ENCODE measurements around the gene LRRC8A.
"Not testable (repeated sequence)": the region's sequence is repeated elsewhere in the genome, so short reads cannot be mapped to it uniquely, and the experiment has no call there.

The LRRC8A gene

DNA sequence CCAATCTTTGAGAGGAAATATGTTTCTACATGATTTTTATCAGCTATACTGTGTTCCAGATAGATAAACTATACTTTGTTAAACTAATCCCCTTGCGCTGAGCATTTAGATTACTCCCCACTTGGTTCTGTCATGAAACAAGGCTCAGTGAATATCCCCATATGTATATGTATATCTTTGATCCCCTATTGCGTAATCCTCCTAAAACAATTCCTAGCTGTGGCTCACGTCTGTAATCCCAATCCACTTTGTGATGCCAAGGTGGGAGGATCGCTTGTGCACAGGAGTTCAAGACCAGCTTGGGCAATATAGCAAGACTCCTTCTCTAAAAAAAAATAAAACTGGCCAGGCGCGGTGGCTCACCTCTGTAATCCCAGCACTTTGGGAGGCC, 41.6 kb downstream of the LRRC8A start:
- DNase-seq = no peak

DNA sequence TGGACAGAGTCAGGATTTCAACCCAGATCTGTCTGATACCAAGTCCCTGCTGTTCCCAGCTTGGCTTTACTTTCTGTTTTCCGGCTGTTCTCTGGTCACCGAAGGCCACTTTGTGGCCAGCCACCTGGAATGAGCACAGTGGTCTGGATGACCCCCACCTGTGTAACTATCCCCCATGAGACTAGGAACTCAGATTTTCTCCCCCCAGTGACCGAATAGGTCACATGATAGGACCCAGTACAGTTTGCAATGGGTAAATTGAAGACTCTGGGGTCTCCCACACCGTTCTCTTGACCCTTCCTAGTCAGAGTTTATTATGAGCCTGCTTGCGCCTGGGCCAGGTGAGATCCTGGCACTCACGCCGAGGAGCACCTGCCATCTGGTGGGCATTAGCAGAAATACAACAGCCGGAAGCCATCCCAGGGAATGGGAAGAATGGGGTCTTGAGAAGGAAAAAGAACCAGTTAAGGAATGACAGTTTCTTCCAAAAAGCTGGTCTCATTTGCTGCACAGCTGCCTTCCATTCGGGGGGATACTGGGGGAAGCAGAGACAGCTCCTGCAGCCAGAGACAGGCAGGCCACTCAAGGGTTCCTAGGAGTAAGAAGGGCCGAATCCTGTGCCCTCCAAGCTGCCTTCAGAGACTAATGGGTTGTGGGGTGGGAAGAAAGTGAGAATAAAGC, 45.9 kb downstream of the LRRC8A start:
- DNase-seq = no peak

- DNase-seq = no peak
Observed at GRCh38 chr9:128928624-128929023, 46.7 kb downstream of the LRRC8A start.

DNA sequence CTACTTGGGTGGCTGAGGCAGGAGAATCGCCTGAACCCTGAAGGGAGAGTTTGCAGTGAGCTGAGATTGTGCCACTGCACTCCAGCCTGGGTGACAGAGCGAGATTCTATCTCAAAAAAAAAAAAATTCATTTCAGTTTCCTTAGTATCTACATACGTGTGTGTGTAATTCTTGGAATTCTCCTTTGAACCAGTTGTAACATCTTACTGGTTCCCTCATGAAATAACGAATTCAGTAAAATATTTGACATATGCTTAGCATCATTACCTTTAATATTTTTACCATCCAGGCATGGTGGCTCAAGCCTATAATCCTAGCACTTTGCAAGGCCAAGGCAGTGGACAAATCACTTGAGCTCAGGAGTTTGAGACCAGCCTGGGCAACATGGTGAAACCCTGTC, 47.6 kb downstream of the LRRC8A start:
- no peak for DNase-seq

GRCh38 chr9:128933731-128934130, 51.8 kb downstream of the LRRC8A start:
- no peak for DNase-seq

DNA sequence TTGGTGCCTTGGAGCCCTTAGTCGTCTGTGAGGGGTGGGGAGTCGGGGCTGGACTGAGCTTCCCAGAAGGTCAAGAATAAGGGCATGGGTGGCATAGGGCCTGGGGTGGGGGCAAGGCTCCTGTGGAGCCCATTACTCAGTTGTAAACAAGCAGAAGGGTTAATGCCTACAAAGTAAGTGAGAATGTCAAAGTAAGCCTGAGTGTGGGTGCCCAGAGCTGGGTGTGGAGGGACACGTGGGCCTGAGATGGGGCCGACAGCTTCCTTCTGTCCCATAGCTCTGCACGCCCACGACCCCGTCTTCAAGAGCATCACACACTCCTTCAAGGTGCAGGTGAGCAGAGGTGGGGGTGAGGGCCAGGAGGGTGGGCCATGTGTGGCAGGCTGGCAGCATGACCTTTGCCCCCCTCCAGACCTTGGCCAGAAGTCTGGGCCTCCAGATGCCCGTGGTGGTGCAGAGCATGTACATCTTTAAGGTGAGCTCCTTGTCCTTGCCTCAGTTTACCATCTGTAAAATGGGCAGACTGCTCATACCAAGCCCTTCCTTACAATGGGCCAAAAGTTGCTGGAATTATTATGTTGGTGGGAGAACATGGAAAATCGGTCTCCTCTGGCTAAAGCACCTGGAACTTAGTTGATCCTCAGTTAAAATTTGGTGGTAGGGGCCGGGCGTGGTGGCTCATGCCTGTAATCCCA, 54.4 kb downstream of the LRRC8A start:
- DNase-seq = no peak

DNA sequence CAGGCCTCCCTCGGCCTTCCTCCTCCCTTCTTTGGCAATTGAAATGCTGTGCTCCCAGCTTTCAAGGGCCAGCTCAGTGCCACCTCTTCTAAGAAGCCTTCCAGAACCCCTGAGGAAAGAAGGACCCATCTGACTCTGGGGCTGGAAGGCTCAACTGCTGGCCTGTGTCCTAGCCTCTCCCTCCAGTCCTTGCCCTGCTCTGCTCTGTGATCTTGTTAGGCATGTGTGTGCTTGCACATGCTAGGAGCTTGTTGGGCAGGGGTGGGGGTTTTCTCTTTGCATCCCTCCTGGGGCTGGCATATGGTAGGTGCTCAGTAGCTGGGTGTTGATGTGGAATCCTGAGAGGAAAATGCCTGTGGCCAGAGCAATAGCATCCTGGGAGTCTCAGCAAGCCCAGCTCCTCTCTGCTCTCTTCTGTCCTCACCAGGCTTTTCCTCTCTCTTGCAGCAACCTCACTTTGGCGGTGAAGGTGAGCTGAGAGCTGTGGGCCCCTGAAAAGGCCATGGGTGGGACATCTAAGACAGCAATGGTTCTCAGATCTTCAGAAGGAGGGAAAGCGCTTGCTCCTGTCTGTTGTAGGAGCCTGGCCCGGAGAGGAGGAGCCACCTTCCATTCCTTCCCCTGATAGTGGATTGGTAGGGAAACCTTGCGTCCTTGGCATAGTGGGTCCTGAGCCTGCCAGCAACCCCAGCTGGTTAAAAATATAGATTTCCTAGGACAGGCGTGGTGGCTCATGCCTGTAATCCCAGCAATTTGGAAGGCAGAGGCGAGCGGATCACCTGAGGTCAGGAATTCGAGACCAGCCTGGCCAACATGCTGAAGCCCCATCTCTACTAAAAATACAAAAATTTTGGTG, 55.6 kb downstream of the LRRC8A start:
- no peak for DNase-seq

DNA sequence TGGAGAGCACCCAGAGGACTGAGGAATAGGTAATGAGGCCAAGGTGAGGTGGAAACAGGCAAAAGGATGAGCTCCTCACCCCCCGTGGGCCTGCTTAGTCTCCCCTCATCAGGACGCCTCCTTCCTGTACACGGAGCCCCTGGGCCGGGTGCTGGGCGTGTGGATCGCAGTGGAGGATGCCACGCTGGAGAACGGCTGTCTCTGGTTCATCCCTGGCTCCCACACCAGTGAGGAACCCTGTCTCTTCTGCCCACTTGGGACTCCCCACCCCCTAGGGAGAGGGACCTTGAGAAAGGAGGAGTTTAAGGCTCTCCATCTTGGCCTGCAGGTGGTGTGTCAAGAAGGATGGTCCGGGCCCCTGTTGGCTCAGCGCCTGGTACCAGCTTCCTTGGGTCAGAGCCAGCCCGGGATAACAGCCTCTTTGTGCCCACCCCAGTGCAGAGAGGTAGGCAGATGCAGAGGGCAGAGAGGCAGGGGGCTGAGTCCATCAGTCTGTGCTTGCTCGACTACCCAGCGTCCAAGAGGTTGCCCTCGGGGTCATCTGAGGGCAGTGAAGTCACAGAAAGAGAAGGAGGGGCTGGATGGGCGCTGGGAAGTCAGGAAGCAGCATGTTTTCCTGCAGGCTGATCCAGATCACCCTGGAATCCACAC, 58.5 kb downstream of the LRRC8A start:
- no peak for DNase-seq

DNA sequence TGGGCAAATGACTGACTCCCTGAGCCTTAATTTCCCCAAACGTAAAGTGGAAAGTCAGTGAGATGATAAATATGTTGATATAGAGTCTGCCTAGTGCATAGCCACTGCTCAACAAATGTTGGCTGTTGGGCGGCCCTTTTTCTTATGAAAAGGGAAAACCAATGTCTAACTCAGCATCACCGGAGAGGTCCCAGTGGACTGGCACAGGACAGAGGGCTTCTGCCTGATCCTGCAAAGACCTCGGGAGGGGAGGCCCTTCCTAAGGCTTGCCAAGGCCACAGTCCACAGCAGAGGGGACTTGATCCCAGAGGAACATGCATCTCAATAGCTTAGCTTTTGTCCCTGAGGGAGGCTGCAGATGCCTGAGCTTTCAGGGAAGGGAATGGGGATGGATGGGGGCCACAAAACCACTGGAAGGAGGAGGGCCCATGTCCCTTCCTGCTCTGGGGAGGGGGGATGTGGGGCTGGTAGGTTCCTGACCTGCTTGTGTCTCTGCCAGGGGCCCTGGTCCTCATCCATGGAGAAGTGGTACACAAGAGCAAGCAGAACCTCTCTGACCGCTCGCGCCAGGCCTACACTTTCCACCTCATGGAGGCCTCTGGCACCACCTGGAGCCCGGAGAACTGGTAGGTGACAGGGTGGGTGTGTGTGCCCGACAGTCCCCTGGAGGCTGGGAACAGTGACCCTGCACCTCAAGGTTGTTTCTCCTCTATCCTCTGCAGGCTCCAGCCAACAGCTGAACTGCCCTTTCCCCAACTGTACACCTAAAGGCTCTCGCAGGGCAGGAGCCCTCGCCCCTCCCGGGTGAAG, 59.2 kb downstream of the LRRC8A start:
- no peak for DNase-seq

- DNase-seq = no peak
Observed at GRCh38 chr9:128943832-128944620, 62.1 kb downstream of the LRRC8A start.

DNA sequence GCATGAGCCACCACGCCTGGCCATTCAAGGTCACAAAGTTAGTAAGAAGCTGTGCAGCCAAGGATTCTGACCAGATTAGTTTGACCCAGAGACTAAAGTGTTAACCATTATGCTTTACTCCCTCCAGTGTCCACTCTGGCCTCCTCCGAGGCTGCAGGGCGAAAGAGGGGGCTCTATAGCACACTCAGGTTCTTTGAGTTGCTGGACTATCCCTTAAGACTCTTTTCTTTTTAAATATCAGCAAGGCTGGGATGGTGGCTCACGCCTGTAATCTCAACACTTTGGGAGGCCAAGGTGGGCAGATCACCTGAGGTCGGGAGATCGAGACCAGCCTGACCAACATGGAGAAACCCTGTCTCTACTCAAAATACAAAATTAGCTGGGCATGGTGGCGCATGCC, 63.0 kb downstream of the LRRC8A start:
- DNase-seq = not testable (repeated sequence)

GRCh38 chr9:128945798-128946501, 64.0 kb downstream of the LRRC8A start:
- DNase-seq = no peak

- DNase-seq = no peak
Observed at GRCh38 chr9:128946571-128947276, 64.8 kb downstream of the LRRC8A start.

DNA sequence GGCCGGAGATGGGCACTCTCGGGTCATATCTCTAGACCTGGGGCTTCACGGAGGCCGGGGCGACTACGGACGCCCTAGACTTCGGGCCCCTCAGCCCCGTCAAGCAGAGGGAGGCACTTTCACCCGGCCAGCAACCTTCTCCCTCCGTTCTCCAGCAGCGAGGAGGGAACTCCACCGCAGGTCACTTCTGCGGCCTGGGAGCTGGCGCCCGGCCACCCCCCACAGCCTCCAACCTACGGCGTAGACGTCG, 65.3 kb downstream of the LRRC8A start:
- DNase-seq = no peak

- peak; percentile 97 for DNase-seq
Observed at GRCh38 chr9:128947527-128948301, 65.8 kb downstream of the LRRC8A start, which contains the start of the genes DOLK and NUP188. TSS of gene DOLK (minus strand) at chr9:128947603. CDS start at chr9:128947303, 300 bp downstream. TSS of gene NUP188 (plus strand) at chr9:128947699. CDS start at chr9:128947720, 21 bp downstream.

DNA sequence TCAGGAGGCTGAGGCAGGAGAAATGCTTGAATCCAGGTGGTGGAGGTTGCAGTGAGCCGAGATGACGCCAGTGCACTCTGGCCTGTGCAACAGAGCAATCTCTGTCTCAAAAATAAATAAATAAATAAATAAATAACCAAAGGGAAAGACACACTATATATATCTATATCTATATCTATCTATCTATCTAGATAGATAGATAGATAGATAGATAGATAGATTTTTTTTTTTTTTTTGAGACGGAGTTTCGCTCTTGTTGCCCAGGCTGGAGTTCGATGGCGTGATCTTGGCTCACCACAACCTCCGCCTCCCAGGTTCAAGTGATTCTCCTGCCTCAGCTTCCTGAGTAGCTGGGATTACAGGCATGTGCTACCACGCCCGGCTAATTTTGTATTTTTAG, 79.5 kb downstream of the LRRC8A start:
- DNase-seq = not testable (repeated sequence)

Data from activated gamma-delta T cell (primary cell).